Mononuclear cell (primary cell): Measurements from ENCODE around the gene SHROOM4. TPM values are rescaled to one million over a fixed set of nuclear protein-coding genes. Genes with fewer than 3 reads are reported as not detected.

Experiments
- H3K27me3 ChIP-seq: 2 replicates; pipeline ENCODE4 v1.6.0; 2011; ENCODE audit warnings: low read length, control low read depth; ENCODE audit not compliant: insufficient read depth
- H3K4me1 ChIP-seq: 2 replicates; pipeline ENCODE4 v1.5.1; 2011; ENCODE audit warnings: mild to moderate bottlenecking, low read length, control low read depth; ENCODE audit not compliant: insufficient read depth
- H3K4me3 ChIP-seq: 2 replicates; pipeline ENCODE4 v1.5.1; 2011; ENCODE audit warnings: mild to moderate bottlenecking, low read length, moderate library complexity
- H3K9me3 ChIP-seq: 2 replicates; pipeline ENCODE4 v1.5.1; 2011; ENCODE audit warnings: low read depth, mild to moderate bottlenecking, control low read depth, low read length
- total RNA-seq: library from RNA; depleted of rRNA; stranded (reverse); fragments of >200 nt; gene quantifications from one replicate; pipeline ENCODE4 v1.2.3, GENCODE V29; 2012

Gene SHROOM4
- total RNA-seq, 1 donor: 0.31 TPM

DNA sequence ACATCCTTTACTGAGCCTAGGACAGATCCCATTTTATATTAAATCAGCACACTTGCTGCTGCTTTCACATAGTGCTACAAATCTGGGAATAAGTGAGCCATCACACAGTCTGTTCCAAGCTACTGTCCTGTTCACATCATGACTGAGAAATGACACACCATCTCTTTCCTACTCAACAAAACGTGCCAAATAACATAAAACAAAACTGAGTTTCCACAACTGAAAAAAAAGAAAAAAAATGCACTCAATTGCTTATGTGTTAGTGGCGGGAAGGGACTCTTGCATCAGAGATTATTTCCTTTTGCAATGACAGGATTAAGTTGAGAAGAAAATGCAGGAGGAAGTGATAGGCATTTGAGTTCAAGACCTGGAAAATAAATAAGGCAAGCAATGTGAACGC is 109.0 kb downstream of the SHROOM4 start:
- Histone ChIP-seq H3K9me3 (no peaks in the 10 kb centered on the region), H3K4me1 (no peaks in the 10 kb centered on the region), H3K4me3 (no peak overlapping the region), H3K27me3 (no peaks in the 10 kb centered on the region)

GRCh38 chrX:50704360-50704759 is 109.6 kb downstream of the SHROOM4 start:
- H3K9me3 ChIP-seq: no peaks in the 10 kb centered on the region
- H3K4me3 ChIP-seq: no peak overlapping the region
- no peaks in the 10 kb centered on the region for H3K4me1 ChIP-seq
- no peaks in the 10 kb centered on the region for H3K27me3 ChIP-seq

- H3K9me3 ChIP-seq: no peaks in the 10 kb centered on the region
- no peak overlapping the region for H3K4me3 ChIP-seq
- no peaks in the 10 kb centered on the region for H3K27me3 ChIP-seq
- no peaks in the 10 kb centered on the region for H3K4me1 ChIP-seq
These were observed 113.1 kb downstream of the SHROOM4 start for GRCh38 chrX:50700921-50701320.

DNA sequence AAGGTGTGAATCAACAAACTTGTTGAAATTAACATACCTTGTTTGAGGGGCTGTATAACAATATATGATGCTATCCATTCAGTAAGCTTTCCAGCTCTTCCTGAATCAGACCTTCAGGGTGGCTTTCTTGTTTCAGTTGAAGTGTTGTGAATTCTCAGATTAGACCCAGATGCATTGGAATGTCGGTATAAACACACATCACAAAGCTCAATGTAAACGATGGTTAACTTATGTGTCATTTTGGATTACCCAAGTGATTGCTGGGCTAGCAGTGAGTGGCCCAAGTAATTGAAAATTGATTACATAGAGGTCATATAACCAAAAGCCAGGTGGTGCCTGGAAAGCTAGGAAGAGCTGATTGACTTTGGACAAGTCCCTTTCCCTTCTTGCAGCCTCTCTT is 115.0 kb downstream of the SHROOM4 start:
- Histone ChIP-seq H3K4me1 (no peaks in the 10 kb centered on the region), H3K27me3 (no peaks in the 10 kb centered on the region), H3K9me3 (no peaks in the 10 kb centered on the region), H3K4me3 (no peak overlapping the region)

DNA sequence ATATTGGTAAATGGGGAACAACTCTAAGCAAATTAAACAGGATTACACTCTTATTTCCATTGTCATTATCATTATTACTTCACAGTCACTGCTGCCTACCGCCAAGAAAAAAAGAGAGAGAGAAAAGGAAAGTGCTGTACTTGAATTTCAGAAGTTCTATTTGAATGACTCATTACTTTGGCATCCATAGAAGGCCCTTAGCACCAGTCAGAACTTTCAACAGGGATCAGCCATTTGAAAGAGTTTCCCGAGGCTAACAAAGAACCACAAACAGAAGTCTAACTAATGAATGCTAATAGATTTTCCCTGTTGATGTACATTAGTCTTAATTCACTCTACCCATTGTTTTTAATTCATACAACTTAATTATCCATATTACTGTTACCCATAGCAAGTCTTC is 116.3 kb downstream of the SHROOM4 start:
- no peaks in the 10 kb centered on the region for H3K9me3 ChIP-seq
- no peak overlapping the region for H3K4me3 ChIP-seq
- no peaks in the 10 kb centered on the region for H3K4me1 ChIP-seq
- H3K27me3 ChIP-seq: no peaks in the 10 kb centered on the region

- H3K9me3 ChIP-seq: no peaks in the 10 kb centered on the region
- H3K4me1 ChIP-seq: no peaks in the 10 kb centered on the region
- H3K4me3 ChIP-seq: no peak overlapping the region
- no peaks in the 10 kb centered on the region for H3K27me3 ChIP-seq
These were observed 122.2 kb downstream of the SHROOM4 start for GRCh38 chrX:50691820-50692219.

GRCh38 chrX:50684871-50685270 is 129.1 kb downstream of the SHROOM4 start:
- Histone ChIP-seq H3K9me3 (no peaks in the 10 kb centered on the region), H3K27me3 (no peaks in the 10 kb centered on the region), H3K4me3 (no peak overlapping the region), H3K4me1 (no peaks in the 10 kb centered on the region)

GRCh38 chrX:50680990-50681389 is 133.0 kb downstream of the SHROOM4 start:
- H3K4me1 ChIP-seq: no peaks in the 10 kb centered on the region
- no peak overlapping the region for H3K4me3 ChIP-seq
- no peaks in the 10 kb centered on the region for H3K27me3 ChIP-seq
- no peaks in the 10 kb centered on the region for H3K9me3 ChIP-seq

GRCh38 chrX:50677789-50678188 is 136.2 kb downstream of the SHROOM4 start:
- Histone ChIP-seq H3K9me3 (no peaks in the 10 kb centered on the region), H3K27me3 (no peaks in the 10 kb centered on the region), H3K4me1 (no peaks in the 10 kb centered on the region), H3K4me3 (no peak overlapping the region)

GRCh38 chrX:50671661-50672060 is 142.3 kb downstream of the SHROOM4 start:
- no peaks in the 10 kb centered on the region for H3K9me3 ChIP-seq
- no peaks in the 10 kb centered on the region for H3K4me1 ChIP-seq
- H3K27me3 ChIP-seq: no peaks in the 10 kb centered on the region
- no peak overlapping the region for H3K4me3 ChIP-seq

DNA sequence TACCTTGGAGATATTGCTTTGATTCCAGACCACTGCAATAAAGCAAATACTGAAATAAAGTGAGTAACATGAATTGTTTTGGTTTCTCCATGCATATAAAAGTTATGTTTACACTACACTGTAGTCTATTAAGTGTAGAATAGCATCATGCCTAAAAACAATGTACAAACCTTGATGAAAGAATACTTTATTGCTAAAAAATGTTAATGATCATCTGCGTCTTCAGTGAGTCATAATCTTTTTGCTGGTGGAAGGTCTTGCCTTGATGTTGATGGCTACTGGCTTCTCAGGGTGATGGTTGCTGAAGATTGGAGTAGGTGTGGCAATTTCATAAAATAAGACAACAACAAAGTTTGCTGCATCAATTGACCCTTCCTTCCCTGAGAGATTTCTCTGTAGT is 145.1 kb downstream of the SHROOM4 start:
- no peaks in the 10 kb centered on the region for H3K4me1 ChIP-seq
- no peaks in the 10 kb centered on the region for H3K9me3 ChIP-seq
- H3K4me3 ChIP-seq: no peak overlapping the region

GRCh38 chrX:50648156-50648555 is 165.8 kb downstream of the SHROOM4 start:
- Histone ChIP-seq H3K27me3 (no peaks in the 10 kb centered on the region), H3K4me3 (no peak overlapping the region), H3K4me1 (no peaks in the 10 kb centered on the region), H3K9me3 (no peaks in the 10 kb centered on the region)

More for the DNA sequence above, 145.1 kb downstream of the SHROOM4 start:
- no peaks in the 10 kb centered on the region for H3K27me3 ChIP-seq

DNA sequence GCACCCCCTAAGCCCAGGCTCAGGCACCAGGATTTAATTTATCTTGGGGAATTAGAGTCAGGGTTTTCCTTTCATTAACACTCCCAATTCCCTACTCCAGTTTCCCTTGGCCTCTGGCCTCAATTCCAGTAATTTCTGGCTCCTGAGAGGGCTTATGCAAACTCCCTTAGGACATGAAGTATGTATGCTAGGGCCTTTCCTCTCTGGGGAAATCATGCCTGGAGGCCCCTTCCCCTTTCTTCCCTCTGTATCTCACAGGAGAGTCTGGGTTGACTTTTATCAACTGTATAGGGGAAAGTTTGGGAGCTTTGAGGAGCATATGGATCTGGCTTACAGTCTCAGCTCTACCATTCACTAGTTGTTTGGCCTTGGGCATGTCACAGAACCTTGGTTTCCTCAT is 169.5 kb downstream of the SHROOM4 start:
- no peaks in the 10 kb centered on the region for H3K27me3 ChIP-seq
- H3K9me3 ChIP-seq: no peaks in the 10 kb centered on the region
- H3K4me1 ChIP-seq: no peaks in the 10 kb centered on the region
- no peak overlapping the region for H3K4me3 ChIP-seq

DNA sequence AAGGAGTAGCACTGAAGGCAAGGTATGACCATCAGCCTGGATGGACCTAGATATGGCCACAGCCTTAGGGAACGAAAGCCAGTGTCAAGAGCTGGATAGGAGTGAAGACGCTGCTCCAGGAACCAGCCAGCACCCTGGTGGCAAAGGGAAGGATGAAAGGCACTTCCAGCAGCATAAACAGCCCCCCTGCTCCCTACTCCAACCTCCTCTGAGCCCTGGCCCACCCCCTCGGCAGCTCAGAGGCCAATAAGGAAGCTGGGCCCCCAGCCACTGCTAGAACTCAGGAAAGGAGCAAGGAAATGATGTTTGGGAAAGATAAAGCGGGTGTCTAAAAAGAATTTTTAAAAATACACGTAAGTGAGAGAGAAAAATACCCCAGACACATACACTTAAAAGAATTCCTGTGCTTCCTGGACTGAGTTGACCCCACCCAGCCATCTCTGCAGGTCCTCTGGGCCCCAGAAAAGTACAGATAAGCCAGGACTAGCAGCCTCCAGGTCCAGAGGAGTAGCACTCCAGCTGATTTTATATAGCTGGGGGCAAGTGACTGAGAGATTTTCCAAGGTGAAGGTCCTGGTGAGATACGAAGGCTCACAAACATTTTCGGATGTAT is 170.4 kb downstream of the SHROOM4 start:
- no peaks in the 10 kb centered on the region for H3K27me3 ChIP-seq
- no peaks in the 10 kb centered on the region for H3K9me3 ChIP-seq
- H3K4me1 ChIP-seq: no peaks in the 10 kb centered on the region
- no peak overlapping the region for H3K4me3 ChIP-seq

GRCh38 chrX:50638123-50638522 is 175.9 kb downstream of the SHROOM4 start:
- Histone ChIP-seq H3K9me3 (no peaks in the 10 kb centered on the region), H3K4me1 (peaks cover 4% of the 10 kb centered on the region), H3K27me3 (no peaks in the 10 kb centered on the region), H3K4me3 (no peak overlapping the region)

DNA sequence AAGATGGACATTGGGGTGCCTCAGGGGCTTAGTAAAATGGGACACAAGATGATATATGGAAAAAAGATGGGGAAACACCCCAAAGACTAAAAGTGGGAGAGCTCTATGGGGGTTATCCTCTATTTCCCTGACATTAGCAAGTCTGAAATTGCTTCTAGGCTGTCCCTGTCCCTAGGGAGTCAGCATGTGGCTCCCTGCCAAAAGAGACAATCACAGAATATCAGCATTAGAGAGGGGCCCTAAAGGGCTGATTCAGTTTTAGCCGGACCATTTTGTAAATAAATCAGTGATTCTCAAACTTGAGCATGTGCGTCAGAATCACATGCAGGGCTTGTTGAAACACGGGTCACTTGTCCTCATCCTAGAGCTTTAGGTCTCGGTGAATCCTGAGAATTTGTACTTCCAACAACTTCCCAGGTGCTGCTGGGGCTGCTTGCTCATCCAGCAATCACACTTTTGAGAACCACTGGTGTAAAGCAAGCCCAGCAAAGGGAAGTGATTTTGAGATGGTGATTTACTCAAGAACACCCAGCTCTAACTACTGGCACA is 178.1 kb downstream of the SHROOM4 start:
- Histone ChIP-seq H3K4me1 (peaks cover 4% of the 10 kb centered on the region), H3K9me3 (no peaks in the 10 kb centered on the region), H3K27me3 (no peaks in the 10 kb centered on the region), H3K4me3 (no peak overlapping the region)
